Measurements from ENCODE around the gene COG2.
"Not testable (repeated sequence)": the region's sequence is repeated elsewhere in the genome, so short reads cannot be mapped to it uniquely, and the experiment has no call there.

The COG2 gene

DNA sequence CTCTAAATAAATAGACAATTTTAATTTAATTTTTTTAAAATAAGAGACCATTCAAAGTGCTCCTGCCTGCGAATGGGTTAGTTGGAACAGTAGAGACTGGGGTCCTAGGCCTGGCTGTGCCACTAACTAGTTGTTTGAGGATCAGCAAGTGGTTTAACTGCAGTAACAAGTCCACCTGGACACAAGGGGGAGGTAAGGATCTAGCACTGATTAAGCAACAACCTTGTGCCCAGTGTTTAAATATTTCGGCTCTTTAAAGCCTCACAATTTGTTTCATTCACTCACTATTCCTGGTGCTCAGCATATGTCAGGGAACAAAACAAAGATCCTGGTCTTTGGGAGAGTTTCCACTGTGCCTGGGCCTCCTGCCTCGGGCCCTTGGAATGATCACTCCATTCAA is 73.2 kb downstream of the COG2 start:
- TF ChIP-seq, protein P1, sequence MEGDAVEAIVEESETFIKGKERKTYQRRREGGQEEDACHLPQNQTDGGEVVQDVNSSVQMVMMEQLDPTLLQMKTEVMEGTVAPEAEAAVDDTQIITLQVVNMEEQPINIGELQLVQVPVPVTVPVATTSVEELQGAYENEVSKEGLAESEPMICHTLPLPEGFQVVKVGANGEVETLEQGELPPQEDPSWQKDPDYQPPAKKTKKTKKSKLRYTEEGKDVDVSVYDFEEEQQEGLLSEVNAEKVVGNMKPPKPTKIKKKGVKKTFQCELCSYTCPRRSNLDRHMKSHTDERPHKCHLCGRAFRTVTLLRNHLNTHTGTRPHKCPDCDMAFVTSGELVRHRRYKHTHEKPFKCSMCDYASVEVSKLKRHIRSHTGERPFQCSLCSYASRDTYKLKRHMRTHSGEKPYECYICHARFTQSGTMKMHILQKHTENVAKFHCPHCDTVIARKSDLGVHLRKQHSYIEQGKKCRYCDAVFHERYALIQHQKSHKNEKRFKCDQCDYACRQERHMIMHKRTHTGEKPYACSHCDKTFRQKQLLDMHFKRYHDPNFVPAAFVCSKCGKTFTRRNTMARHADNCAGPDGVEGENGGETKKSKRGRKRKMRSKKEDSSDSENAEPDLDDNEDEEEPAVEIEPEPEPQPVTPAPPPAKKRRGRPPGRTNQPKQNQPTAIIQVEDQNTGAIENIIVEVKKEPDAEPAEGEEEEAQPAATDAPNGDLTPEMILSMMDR (IDR thresholded peaks at IDR 0.05; ENCODE audit: control insufficient read depth, insufficient read depth, low read depth, low read length, missing control alignments): no peak
- DNase-seq (ENCODE audit: low read depth): no peak
- H3K4me3 ChIP-seq (ENCODE audit: control insufficient read depth, low read depth, low read length): no peak overlapping the region

DNA sequence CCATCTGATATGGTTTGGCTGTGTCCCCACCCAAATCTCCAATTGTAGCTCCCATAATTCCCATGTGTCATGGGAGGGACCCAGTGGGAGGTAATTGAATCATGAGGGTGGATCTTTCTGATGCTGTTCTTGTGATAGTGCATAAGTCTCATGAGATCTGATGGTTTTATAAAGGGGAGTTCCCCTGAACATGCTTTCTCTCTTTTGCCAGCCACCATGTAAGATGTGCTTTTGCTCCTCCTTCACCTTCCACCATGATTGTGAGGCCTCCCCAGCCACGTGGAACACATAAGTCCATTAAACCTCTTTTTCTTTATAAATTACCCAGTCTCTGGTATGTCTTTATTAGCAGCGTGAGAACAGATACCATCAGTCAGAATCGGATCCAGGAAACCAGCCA is 74.2 kb downstream of the COG2 start:
- not testable (repeated sequence) for H3K4me3 ChIP-seq (ENCODE audit: control insufficient read depth, low read depth, low read length); DNase-seq (ENCODE audit: low read depth)

DNA sequence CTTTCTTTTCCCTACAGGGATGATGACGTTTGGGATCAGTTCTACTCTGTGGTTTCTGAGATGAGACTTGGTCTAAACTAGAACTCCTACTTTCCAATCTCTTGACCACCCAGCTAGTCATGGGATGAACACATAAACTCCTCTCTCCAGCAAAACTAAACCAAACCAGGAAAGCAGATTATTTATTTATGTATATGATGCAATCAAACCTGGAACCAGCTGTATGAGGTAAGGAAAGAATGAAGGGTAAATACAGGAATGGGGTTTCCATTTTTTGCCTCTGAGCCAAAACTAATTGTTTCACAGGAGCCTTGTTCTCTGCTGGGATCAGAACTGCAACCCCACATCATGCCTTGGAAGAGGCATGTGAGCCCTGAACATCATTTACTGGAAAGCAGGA is 75.0 kb downstream of the COG2 start:
- no peak overlapping the region for H3K4me3 ChIP-seq (ENCODE audit: control insufficient read depth, low read depth, low read length)
- TF ChIP-seq, protein P1 (IDR thresholded peaks at IDR 0.05; ENCODE audit: control insufficient read depth, insufficient read depth, low read depth, low read length, missing control alignments): no peak
- DNase-seq (ENCODE audit: low read depth): no peak

DNA sequence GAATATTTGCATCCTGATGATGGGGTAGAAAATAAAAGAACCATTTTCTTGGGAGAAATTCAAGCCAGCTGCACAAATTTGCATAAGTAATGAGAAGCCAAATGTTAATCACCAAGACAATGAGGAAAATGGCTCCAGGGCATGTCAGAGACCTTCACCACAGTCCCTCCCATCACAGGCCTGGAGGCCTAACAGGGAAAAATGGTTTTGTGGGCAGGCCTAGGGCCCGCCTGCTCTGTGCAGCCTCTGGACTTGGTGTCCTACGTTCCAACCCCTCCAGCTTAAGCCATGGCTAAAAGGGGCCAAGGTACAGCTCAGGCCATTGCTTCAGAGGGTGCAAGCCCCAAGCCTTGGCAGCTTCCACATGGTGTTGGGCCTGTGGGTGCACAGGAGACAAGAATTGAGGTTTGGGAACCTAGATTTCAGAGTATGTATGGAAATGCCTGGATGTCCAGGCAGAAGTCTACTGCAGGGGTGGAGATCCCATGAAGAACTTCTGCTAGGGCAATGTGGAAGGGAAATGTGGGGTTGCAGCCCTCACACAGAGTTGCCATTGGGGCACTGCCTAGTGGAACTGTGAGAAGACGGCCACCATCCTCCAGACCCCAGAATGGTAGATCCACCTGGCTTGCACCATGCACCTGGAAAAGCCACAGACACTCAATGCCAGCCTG is 79.7 kb downstream of the COG2 start:
- DNase-seq (ENCODE audit: low read depth); H3K4me3 ChIP-seq (ENCODE audit: control insufficient read depth, low read depth, low read length): not testable (repeated sequence)

DNA sequence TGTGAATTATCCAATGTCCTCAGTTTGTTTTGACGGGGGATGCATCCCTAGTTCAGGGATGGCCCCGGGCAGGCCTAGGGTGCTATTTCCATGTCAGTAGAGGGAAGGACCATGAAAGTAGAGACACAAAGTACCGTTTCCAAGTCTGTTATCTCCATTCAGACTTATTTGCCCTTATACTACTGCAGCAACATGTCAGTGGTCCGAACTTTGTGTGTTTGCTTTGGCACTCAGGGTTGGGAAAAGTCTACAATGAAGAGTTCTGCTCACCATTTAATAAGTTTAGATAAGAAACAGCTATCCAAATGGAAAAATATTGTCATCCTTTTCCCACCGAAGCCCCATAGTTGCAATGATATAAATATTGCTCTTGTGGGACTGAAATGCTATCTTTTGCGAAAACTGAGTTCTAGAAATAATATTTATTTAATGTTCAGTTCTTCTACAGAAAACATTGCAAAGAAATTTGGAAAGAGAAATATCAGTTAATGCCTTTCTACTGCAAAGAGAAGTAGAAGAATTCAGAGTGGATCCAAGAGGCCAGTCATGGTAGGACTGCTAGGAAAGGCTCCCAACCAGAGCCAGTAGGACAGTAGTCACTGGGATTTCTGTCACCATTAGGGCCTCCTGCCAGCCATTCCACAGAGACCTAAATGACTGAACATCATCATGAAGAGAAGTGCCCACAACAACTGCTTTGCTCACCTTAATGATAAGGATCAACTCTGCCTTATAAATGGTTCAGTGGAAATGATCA is 83.2 kb downstream of the COG2 start:
- no peak overlapping the region for H3K4me3 ChIP-seq (ENCODE audit: control insufficient read depth, low read depth, low read length)

DNA sequence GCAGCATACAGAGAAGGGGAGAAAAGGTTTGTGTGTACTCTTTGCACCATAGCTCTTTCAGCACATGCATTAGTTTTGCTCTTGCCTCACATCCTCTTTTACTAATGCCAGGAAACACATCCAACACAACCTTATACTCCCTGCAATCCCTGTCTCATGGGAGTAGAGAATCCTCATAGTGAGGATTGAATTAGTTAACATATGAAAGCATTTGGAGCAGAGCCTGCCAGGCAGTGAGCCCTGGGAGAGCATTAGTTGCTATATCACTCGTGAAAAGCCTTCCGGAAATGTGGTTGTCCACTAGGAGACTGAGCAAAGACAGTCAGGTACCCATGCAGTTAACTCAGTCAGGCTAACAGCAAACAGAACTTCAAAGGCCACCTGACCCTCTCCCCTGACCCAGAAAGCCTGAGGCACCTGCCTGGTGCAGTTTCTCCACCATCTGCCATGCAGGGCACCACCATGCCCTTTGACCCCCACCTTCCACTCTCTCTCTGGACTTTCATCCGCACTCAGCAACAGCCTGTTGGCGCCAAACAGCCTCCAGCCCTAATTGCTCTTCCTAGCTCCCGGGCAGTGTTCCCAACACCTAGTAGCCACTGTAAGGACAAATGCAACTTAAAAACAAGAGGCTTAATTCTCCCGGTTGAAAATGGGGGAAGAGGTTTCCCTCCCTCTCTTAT is 86.6 kb downstream of the COG2 start:
- peak; percentile 4 for DNase-seq (ENCODE audit: low read depth)
- H3K4me3 ChIP-seq (ENCODE audit: control insufficient read depth, low read depth, low read length): no peak overlapping the region
- TF ChIP-seq, protein P1 (IDR thresholded peaks at IDR 0.05; ENCODE audit: control insufficient read depth, insufficient read depth, low read depth, low read length, missing control alignments): no peak

More for the DNA sequence above, 83.2 kb downstream of the COG2 start:
- no peak for DNase-seq (ENCODE audit: low read depth)
- TF ChIP-seq, protein P1 (IDR thresholded peaks at IDR 0.05; ENCODE audit: control insufficient read depth, insufficient read depth, low read depth, low read length, missing control alignments): no peak

DNA sequence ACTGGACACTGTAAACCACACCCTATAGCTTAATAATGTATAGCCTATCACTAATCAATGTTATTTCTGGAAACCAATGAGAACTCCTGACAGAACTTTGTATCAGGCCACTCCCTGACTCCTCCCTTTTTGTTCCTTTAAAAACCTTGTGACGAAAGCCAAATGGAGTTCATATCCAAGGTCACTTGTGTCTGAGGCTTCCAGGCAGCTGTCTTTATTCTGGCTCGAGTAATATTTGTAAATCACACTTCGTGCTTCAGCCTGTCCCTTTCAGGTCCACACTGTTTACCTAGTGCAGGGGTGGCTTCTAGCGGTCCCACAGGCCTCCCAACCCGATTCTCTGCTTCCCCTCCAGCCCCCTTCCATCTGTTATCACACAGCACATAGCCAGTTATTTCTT is 88.7 kb downstream of the COG2 start:
- H3K4me3 ChIP-seq (ENCODE audit: control insufficient read depth, low read depth, low read length): no peak overlapping the region
- TF ChIP-seq, protein P1 (IDR thresholded peaks at IDR 0.05; ENCODE audit: control insufficient read depth, insufficient read depth, low read depth, low read length, missing control alignments): no peak
- DNase-seq (ENCODE audit: low read depth): no peak

Measured in AG09309 (cell line).